ENCODE results near the gene RSRC2. TPM values are rescaled to one million over a fixed set of nuclear protein-coding genes. Genes with fewer than 3 reads are reported as not detected.
A peak's percentile ranks its signal among the peaks of the same experiment; 100 is the strongest.

RSRC2 gene
- total and polyA plus RNA-seq, 10 of the 15 experiments (the other 5 are each of a cell fraction or from before 2014, with no cell fraction given), result 49.8 to 112 (median 60.6) TPM

DNA sequence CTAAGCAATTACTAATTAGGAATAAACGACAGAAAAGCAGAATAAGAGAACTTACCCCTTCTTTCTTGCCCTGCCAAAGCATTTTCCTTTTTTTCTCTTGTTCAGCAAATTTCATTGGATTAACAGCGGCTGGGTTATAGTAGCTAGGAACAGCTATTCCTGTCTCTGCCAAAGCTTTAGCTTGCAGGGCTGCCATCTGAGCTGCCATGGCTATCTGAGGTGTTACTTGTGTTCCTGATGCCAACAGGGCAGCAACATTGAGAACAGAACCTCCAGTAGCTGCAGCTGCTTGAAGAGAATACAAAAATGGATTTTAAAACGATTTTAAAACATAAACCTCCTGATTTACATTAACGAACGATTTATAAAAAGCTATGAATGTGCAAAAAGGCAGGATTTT, 18.6 kb downstream of the RSRC2 start:
- no peaks in the 10 kb centered on the region for H3K9me3 ChIP-seq (replicated peaks; ENCODE audit: control insufficient read depth, insufficient read depth, low read length)
- SMC1A ChIA-PET (ENCODE audit: uncharacterized antibody, unreplicated experiment), result interaction anchor here (0.6 to 6.7 kb wide), 3 partner anchors 8 to 136 kb away, joined by 3 to 39 read pairs (median 3); partner anchors contain the start of gene ZCCHC8
- in situ Hi-C loops (cut with MboI) (no loop called here), intact Hi-C loops (cut with micrococcal nuclease; ENCODE audit: unreplicated experiment) (loop anchor here (2.0 kb wide), 1 partner anchor 15 kb away; no protein-coding TSS in a partner anchor)
- DNase-seq (ENCODE audit: low read depth, low spot score) (no peak), ATAC-seq (no peak), FAIRE-seq (no peak)
- no peak overlapping the region for H3K9ac ChIP-seq (ENCODE audit: control insufficient read depth, insufficient read depth, low read length)
- H3K4me3 ChIP-seq, result no peak overlapping the region
- 92% methylated on average over 5 of the region's 5 CpGs for WGBS (ENCODE audit: insufficient coverage, insufficient replicate concordance, low lambda C conversion rate, missing lambda C conversion rate)
- no peak overlapping the region for H3K4me2 ChIP-seq (ENCODE audit: control insufficient read depth, insufficient read depth)
- no peaks in the 10 kb centered on the region for H4K20me1 ChIP-seq (ENCODE audit: control insufficient read depth, insufficient read depth)
- H3K27ac ChIP-seq (ENCODE audit: control insufficient read depth, insufficient read depth), result no peak overlapping the region
- no peak for TF ChIP-seq WRNIP1 (IDR thresholded peaks at IDR 0.05; ENCODE audit: borderline replicate concordance, low read depth, low read length)
- TF ChIP-seq, protein P1, sequence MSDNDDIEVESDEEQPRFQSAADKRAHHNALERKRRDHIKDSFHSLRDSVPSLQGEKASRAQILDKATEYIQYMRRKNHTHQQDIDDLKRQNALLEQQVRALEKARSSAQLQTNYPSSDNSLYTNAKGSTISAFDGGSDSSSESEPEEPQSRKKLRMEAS (IDR thresholded peaks at IDR 0.05; ENCODE audit: low read depth, low read length), result no peak
- TF ChIP-seq, protein P2, sequence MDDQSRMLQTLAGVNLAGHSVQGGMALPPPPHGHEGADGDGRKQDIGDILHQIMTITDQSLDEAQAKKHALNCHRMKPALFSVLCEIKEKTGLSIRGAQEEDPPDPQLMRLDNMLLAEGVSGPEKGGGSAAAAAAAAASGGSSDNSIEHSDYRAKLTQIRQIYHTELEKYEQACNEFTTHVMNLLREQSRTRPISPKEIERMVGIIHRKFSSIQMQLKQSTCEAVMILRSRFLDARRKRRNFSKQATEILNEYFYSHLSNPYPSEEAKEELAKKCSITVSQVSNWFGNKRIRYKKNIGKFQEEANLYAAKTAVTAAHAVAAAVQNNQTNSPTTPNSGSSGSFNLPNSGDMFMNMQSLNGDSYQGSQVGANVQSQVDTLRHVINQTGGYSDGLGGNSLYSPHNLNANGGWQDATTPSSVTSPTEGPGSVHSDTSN (IDR thresholded peaks at IDR 0.05; ENCODE audit: insufficient replicate concordance, low read depth, low read length), result no peak
- TF ChIP-seq POLR2AphosphoS5 (IDR thresholded peaks at IDR 0.05; ENCODE audit: low read length), result 0 out of 2 replicates have a peak, but pooled peaks have one; percentile 38
- CTCF ChIA-PET, result interaction anchor here (0.8 to 1.2 kb wide), 2 partner anchors 16 to 154 kb away, joined by 3 read pairs; no protein-coding TSS in a partner anchor
- no peaks in the 10 kb centered on the region for H3K27me3 ChIP-seq (replicated peaks in 1 of 2; ENCODE audit: control insufficient read depth in 2 of 2, insufficient read depth in 2 of 2, low read length in 1 of 2)
- no peak overlapping the region for H2AFZ ChIP-seq (ENCODE audit: control insufficient read depth, low read depth, low read length)
- POLR2A ChIA-PET, result interaction anchor here (0.8 kb wide), 1 partner anchor 13 kb away, joined by 3 read pairs; no protein-coding TSS in a partner anchor
- RAD21 ChIA-PET (ENCODE audit: unreplicated experiment), result no interaction called here
- no TSS peak for BruUV-seq (replicated peaks)
- peaks cover 10% of the 10 kb centered on the region for H3K79me2 ChIP-seq (ENCODE audit: control insufficient read depth, insufficient read depth, low read length)
- no peaks in the 10 kb centered on the region for H3K4me1 ChIP-seq (ENCODE audit: control insufficient read depth, insufficient read depth, low read length)
- peaks cover 22 to 64% of the 10 kb centered on the region in 2 experiments for H3K36me3 ChIP-seq (ENCODE audit: control insufficient read depth in 2 of 2, insufficient read depth in 2 of 2, low read length in 1 of 2)

DNA sequence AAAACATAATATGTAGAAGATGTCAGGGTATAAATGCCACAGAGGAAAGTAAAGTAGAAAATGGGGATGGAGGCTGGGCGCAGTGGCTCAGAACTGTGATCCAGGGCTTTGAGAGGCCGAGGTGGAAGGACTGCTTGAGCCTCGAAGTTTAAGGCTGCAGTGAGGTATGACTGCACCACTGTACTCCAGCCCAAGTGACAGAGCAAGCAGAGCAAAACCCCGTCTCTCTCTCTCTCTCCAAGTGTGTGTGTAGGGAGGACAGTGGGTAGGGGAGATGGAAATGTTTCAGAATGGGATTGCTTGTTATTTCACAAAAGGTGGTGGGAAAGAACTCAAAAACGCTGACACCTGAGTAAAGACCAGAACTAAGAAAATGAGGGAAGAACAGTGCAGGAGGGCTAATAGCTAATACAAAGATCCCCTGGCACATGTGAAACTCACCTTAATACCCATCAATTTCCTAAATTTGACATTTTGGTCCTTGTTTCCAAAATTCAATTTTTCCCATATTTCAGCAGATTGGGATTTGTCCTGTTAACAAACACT, 20.3 kb downstream of the RSRC2 start:
- Histone ChIP-seq H3K4me1 (ENCODE audit: control insufficient read depth, insufficient read depth, low read length) (peaks cover 10% of the 10 kb centered on the region), H3K9me3 (replicated peaks; ENCODE audit: control insufficient read depth, insufficient read depth, low read length) (no peaks in the 10 kb centered on the region), H3K79me2 (ENCODE audit: control insufficient read depth, insufficient read depth, low read length) (peaks cover 1% of the 10 kb centered on the region; the same call in 1 of the 2 replicates), H3K27ac (ENCODE audit: control insufficient read depth, insufficient read depth) (no peak overlapping the region), H2AFZ (ENCODE audit: control insufficient read depth, low read depth, low read length) (no peak overlapping the region), H3K36me3 (ENCODE audit: control insufficient read depth in 2 of 2, insufficient read depth in 2 of 2, low read length in 1 of 2) (peaks cover 23 to 54% of the 10 kb centered on the region in 2 experiments), H3K4me3 (no peak overlapping the region), H3K27me3 (replicated peaks in 1 of 2; ENCODE audit: control insufficient read depth in 2 of 2, insufficient read depth in 2 of 2, low read length in 1 of 2) (no peaks in the 10 kb centered on the region), H3K4me2 (ENCODE audit: control insufficient read depth, insufficient read depth) (no peak overlapping the region), H3K9ac (ENCODE audit: control insufficient read depth, insufficient read depth, low read length) (no peak overlapping the region), H4K20me1 (ENCODE audit: control insufficient read depth, insufficient read depth) (no peaks in the 10 kb centered on the region)
- TF ChIP-seq POLR2A (IDR thresholded peaks at IDR 0.05; ENCODE audit: low read depth, low read length) (peak; percentile 33; the same call in 1 of the 2 replicates), ZZZ3 (IDR thresholded peaks at IDR 0.05; ENCODE audit: control insufficient read depth, insufficient read length, low read depth) (no peak)
- ChIA-PET POLR2A (no interaction called here), RAD21 (ENCODE audit: unreplicated experiment) (no interaction called here), CTCF (no interaction called here), SMC1A (ENCODE audit: uncharacterized antibody, unreplicated experiment) (no interaction called here)
- FAIRE-seq (no peak), DNase-seq (ENCODE audit: low read depth, low spot score) (no peak), ATAC-seq (no peak)
- in situ Hi-C loops (cut with MboI) (no loop called here), intact Hi-C loops (cut with micrococcal nuclease; ENCODE audit: unreplicated experiment) (no loop called here)
- BruUV-seq (replicated peaks), result TSS peak; percentile 25
- 76% methylated on average over 5 of the region's 5 CpGs for WGBS (ENCODE audit: insufficient coverage, insufficient replicate concordance, low lambda C conversion rate, missing lambda C conversion rate)
